IMR-90 (cell line): ENCODE data around the gene KCNAB1.

ENCODE experiments used
- CEBPB ChIP-seq: IDR thresholded peaks from 2 replicates; pipeline ENCODE4 v1.6.1; 2012; ENCODE audit warnings: low read depth, low read length, improper control_type of control experiment
- CHD1 ChIP-seq: IDR thresholded peaks from 2 replicates; pipeline ENCODE4 v1.6.1; 2012; ENCODE audit warnings: low read depth, low read length, improper control_type of control experiment
- MAFK ChIP-seq: IDR thresholded peaks from 2 replicates; pipeline ENCODE4 v1.6.1; 2012; ENCODE audit warnings: low read depth, low read length, improper control_type of control experiment
- MAZ ChIP-seq: IDR thresholded peaks from 2 replicates; pipeline ENCODE4 v1.6.1; 2012; ENCODE audit warnings: low read depth, mild to moderate bottlenecking, low read length, improper control_type of control experiment, moderate library complexity, borderline replicate concordance
- NFE2L2 ChIP-seq: fragments of 150-350 bp; IDR thresholded peaks from 2 replicates; pipeline ENCODE4 v1.6.1; 2016; ENCODE audit warnings: low read depth, mild to moderate bottlenecking, low read length
- POLR2A ChIP-seq: IDR thresholded peaks from 2 replicates; pipeline ENCODE4 v1.6.1; 2012; ENCODE audit warnings: mild to moderate bottlenecking, low read depth, low read length
- SMC3 ChIP-seq: fragments of 150-350 bp; IDR thresholded peaks from 2 replicates; pipeline ENCODE4 v1.6.1; 2016; ENCODE audit warnings: low read depth, mild to moderate bottlenecking, antibody characterized with exemption, low read length, moderate library complexity
- TF ChIP-seq, protein P1 (sequence below): conservative IDR thresholded peaks from 2 replicates; pipeline ENCODE4 v1.5.1; 2012; ENCODE audit warnings: mild to moderate bottlenecking, low read depth, low read length, improper control_type of control experiment

DNA sequence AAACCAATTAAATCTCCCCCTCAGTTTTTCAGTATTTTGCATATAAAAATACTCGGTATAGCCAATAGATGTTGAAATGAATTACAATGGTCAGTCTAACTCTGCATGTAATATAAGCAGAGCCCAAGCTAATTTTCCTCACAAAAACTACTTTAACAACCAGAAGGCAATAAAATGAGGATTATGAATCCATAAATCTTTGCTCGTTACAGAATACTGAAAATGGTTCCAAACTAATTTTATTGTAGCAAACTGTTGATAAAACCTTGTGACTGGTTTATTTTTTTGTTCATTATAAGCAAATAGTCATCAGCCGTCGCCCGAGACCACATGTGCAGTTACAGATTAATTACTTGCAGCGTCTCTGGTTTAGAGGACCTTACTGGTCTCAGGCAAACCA, 251.3 kb downstream of the KCNAB1 start:
- TF ChIP-seq, protein P1, sequence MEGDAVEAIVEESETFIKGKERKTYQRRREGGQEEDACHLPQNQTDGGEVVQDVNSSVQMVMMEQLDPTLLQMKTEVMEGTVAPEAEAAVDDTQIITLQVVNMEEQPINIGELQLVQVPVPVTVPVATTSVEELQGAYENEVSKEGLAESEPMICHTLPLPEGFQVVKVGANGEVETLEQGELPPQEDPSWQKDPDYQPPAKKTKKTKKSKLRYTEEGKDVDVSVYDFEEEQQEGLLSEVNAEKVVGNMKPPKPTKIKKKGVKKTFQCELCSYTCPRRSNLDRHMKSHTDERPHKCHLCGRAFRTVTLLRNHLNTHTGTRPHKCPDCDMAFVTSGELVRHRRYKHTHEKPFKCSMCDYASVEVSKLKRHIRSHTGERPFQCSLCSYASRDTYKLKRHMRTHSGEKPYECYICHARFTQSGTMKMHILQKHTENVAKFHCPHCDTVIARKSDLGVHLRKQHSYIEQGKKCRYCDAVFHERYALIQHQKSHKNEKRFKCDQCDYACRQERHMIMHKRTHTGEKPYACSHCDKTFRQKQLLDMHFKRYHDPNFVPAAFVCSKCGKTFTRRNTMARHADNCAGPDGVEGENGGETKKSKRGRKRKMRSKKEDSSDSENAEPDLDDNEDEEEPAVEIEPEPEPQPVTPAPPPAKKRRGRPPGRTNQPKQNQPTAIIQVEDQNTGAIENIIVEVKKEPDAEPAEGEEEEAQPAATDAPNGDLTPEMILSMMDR, result no peak
- TF ChIP-seq POLR2A (no peak), CEBPB (no peak), MAZ (no peak), NFE2L2 (no peak), MAFK (no peak), CHD1 (no peak), SMC3 (no peak)
